ENCODE data around the gene LTBP1.
A peak's percentile ranks its signal among the peaks of the same experiment; 100 is the strongest.

Gene LTBP1

DNA sequence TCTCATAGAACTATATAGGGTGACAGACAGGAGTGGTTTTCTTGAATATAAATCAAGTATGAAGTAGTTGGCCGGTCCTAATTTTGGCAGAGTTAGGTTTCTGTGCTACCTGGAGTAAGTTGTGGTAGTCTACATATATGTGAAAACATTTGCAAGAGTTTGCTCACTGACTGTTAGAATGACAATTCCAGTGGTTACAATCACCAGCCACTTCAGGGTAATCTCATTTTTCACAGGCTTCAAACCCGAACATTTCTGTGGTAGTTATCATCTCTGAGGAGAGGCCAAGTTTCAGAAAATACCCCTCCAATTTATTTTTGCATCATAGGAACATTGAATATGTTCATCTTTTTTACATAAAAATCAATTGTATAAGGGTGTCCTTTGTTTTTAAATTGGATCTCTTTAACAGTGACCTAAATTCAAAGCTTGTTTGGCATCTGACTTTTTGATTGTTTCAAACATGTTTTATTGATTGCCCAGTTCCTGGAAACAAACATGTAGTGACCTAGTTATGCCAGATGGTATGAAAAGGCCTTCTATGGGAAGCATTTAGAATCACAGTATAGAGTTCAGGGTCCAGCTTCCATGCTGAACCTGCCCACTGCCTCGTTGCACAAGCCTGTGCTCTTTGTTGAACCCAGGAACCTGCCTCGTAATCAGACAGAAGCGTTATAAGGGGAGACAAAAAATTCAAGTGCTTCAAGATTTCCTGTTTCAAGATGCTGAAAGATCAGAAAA, 250.6 kb downstream of the LTBP1 start:
- no peak for DNase-seq (ENCODE audit: low read depth in 2 of 2)

GRCh38 chr2:33202641-33203522, 256.1 kb downstream of the LTBP1 start:
- no peak for DNase-seq (ENCODE audit: low read depth in 2 of 2)

DNA sequence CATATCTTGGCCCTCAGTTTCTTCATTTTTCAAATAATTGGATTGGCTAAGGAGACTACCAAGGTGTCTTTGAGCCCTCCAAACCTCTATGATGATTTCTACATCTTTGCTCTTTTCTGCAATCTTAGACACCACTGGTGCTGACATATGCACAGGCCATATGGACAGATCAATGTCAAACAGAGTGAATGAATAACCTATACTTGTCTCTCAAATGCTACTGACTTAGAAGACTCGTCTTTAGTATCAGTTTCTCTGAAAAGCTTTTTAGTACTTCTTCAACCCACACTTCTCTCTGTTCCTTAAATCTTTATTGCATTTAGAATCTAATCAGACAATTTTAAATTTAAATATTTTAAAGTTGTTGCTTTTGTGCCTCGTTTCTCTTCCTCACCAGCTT, 258.2 kb downstream of the LTBP1 start:
- no peak for DNase-seq (ENCODE audit: low read depth in 2 of 2)

DNA sequence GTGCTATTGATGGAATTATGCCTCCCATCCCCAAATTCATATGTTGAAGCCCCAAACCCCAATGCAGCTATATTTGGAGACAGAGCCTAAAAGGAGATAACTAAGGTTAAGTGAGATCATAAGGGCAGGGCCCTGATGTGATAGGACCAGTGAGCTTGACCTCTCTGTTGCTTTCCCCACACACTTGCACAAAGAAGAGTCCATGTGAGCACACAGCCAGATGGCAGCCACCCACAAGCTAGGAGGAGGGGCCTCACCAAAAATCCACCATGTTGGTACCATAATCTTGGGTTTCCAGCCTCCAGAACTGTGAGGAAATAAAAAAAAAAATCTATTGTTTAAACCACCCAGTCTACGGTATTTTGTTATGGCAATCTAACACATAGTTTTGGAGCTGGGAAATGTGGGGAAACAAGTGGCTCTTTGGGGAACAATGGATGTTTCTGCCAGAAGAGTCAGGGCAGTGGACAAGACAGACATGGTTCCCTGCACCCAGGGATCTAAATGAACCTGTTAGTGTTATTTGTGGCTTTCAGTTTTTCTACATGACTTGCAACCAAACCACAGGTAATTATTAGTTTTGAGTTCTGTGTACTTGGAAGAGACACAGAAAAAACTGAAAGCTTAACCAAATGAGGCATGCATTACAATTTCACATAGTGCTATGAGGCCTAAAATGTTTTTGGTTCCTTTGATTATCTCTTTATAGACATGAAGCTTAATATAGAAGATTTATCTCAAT, 259.1 kb downstream of the LTBP1 start:
- no peak for DNase-seq (ENCODE audit: low read depth in 2 of 2)

GRCh38 chr2:33207151-33207740, 260.5 kb downstream of the LTBP1 start:
- peak; percentile 42 to 51 for DNase-seq (ENCODE audit: low read depth in 2 of 2)

- no peak for DNase-seq (ENCODE audit: low read depth in 2 of 2)
Measured at GRCh38 chr2:33208400-33208799, 261.6 kb downstream of the LTBP1 start.

DNA sequence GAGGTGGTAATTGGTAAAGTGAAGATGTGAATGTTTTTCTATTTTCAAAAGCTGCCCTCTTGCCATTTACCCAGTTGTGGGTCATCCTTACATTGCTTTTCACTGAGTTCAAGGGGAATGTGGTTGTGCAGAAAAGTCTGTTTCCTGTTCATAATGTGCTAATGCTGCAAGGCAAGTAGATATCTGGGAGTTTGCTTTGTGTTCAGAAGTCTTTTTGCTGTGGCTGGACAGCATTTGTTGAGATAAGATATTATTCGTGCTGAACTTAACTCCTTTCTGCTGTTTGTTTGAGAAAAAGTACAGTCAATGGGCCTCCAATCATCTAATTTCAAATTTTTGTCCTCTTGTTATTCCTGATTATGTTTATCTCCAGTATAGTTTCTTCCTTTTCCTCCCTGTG, 263.2 kb downstream of the LTBP1 start:
- no peak for DNase-seq (ENCODE audit: low read depth in 2 of 2)

GRCh38 chr2:33210626-33211025, 263.9 kb downstream of the LTBP1 start:
- DNase-seq (ENCODE audit: low read depth in 2 of 2): peak; percentile 86 to 87

GRCh38 chr2:33212151-33212550, 265.4 kb downstream of the LTBP1 start:
- peak; percentile 55 to 64 for DNase-seq (ENCODE audit: low read depth in 2 of 2)

DNA sequence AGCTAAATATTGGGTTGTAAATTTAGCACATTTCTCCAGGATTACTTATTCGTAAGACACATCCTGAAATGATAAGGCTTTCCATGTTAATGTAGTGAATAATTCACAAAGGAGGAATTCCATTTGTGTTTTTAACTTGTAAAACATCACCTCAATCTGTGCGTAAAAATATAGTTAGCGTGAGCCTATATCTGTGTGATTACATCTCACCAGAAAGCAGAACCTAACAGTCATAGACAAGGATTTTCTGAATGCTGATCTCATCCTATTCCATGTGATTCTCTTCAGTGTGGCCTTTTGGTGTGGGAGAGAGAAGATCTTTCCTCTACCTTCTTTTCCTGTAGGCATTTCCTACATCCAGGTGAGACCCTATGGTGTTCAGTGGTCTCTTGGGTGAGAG, 266.5 kb downstream of the LTBP1 start:
- no peak for DNase-seq (ENCODE audit: low read depth in 2 of 2)

DNA sequence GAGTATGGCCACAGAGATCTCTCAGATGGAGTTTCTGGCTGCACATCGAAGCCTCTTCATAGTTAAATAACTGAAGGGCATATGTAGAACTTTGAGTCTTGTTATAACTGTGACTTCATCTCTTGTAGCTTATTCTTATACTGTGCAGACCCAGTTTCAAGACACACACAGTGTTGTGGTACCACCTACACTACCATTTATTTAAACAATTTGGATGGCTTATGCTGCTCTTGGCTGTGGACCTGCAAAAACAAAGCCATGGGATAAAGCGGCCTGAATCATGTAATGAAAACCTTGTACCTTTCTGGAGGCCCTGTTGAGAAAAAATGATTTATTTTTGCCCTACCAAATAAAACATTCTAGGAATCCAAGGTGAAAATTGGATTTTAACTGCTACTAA, 266.9 kb downstream of the LTBP1 start:
- no peak for DNase-seq (ENCODE audit: low read depth in 2 of 2)

DNA sequence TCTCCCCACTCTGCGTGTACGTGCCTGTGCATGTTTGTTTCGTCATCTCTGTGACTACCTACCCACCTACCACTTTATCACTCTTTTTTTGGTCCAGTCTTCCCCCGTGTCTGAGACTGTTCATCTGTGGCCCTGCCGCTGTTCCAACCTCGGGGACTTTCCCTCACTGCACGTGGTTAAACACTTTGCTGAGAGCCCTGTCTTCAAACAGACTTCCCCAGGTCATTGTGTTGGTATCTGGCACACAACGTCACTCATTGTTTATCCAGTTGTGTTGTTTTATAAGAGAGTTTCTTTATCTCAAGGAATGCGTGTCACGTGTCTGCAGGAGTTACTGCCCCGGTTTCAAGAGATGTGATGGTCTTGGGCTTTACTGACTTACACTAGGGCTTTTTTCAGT, 267.7 kb downstream of the LTBP1 start:
- no peak for DNase-seq (ENCODE audit: low read depth in 2 of 2)

- DNase-seq (ENCODE audit: low read depth in 2 of 2): no peak
Measured at GRCh38 chr2:33214857-33215256, 268.1 kb downstream of the LTBP1 start.

DNA sequence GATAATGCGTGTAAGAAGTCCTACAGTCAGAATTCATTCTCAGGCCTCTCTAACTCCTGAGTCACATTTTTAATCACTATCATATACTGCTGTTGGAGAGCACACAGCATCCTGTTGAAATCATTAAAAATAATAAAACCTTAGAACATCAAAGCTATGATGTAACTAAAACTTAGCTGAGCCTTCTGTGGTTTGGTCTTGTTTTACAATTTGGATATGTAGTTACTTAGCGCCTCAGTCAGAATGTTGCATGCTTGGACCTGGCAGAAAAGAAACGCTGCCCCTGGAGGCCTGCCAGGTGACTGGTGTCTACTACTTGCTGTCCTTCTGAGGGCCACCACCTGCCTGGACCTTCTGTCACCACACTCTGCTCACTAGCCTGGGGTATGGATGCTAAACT, 268.5 kb downstream of the LTBP1 start:
- peak; percentile 85 to 86 for DNase-seq (ENCODE audit: low read depth in 2 of 2)

DNA sequence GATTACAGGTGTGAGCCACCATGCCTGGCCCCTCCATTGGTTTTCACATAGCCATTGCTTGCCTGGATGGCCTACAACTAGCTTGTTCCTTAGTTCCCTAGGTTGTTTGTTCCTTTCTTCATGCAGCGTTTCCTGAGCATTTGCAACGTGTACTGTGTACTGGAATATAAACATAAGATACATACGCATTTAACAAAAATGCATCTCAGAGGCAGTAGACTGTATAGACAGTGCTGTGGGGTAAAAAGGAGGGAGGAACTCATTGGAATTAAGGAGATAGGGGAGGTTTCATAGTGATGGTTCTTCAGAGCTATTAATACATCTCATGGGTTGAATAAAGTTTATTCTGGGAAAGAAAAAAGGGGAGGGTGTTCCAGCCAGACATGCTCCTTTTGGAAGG, 269.2 kb downstream of the LTBP1 start:
- no peak for DNase-seq (ENCODE audit: low read depth in 2 of 2)

DNA sequence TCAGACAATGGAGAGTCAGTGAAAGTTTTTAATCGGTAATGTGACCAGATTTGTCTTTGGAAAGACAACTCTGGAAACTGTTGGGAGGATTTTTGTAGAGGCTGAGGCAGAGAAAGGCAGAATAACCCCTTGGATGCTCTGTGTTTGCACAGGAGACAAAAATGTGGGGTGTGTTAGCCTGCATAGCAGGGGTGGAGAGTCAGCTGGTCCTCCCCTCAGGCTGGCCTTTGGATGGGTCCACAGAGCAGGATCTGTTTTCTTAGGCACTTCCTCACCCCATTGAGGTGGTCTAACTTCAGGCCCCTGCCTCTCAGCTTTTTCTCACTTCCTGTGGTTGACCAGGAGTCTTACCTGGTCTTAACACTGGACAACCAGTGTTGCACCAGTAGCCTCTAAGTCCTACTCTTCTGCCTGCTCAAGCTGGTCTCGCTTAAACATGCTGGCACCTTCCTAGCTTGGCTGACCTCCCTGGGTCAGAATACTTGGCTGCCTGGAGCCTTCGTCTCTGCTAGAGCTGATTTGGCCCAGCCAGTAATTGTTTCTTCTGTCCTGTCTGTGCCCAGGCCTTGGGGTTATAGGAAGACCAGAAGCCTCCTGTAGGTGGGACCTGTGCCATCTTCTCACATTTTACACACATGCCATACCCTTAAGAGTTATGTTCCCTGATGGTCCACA, 269.9 kb downstream of the LTBP1 start:
- no peak for DNase-seq (ENCODE audit: low read depth in 2 of 2)

GRCh38 chr2:33217406-33217805, 270.7 kb downstream of the LTBP1 start:
- no peak for DNase-seq (ENCODE audit: low read depth in 2 of 2)

GRCh38 chr2:33219114-33219513, 272.4 kb downstream of the LTBP1 start:
- no peak for DNase-seq (ENCODE audit: low read depth in 2 of 2)

DNA sequence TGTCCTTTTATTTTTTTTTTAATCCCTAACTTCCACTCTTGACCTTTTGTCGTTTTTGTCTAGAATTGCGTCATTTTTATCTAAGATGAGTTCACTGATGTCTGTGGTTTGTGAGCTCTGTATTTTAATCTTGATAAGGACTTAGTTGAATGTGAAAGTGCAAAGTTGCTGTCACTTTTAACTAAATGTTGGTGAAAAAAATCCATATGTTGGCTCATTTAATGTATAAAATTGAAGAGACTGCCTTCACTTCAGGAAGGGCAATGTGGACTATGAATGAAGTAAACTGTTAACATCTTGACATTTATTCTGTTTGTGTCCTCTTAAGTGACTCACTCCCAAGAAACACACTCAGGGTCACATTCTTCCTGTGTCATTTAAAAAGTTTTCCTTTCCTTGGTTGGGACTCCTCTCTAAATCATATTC, 273.1 kb downstream of the LTBP1 start:
- no peak for DNase-seq (ENCODE audit: low read depth in 2 of 2)

DNA sequence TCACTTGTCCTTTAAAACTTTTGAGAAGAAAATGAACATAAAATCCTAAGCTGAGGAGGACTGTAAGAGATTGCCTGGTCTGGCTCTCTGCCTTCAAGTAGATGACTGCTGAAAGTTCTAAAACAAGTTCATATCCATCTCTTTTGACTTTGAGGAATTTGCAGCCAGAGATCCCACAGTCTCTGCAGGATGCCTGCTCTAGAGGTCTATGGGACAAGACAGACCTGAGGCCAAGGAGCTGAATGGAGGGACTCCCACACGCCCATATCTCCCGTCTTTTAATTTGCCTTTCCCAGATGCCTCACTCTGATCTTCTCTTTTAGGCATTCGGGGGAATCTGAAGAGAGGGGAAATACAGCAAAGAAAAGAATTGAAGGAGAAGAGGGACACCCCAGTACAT, 273.8 kb downstream of the LTBP1 start:
- no peak for DNase-seq (ENCODE audit: low read depth in 2 of 2)

DNA sequence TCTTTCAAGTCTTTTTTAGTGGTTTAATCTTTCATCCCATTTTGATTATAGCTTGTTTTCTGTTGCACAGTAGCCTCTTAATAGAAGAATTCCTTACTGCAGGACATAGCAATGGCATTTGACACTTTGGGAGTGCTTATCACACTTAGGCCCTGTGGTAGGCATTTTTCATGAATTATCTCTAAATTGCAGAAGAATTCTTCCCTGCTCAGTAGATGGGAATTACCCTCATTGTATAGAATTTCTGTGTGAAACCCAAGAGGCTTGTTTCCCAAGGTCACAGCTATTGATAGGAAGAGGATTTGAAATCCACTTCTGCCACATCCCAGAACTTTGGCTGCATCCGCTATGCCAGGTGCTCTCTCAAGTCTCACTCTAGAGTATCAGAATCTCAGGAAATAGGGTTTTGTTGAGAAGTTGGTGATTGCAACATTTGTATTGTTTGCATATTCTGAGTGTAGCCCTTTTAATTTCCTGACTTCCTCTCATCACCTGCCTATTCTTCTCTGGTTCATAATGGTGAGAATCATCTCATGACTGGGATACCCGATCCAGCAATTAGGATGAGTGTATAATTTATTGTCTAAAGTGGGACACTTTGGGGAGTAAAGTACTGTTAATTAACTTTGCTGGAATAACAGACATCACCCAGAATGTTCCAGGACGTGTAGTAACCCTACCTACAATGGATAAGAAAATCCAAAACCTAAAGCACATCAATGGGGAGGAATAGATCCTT, 274.5 kb downstream of the LTBP1 start:
- DNase-seq (ENCODE audit: low read depth in 2 of 2): no peak
